Mucosa of descending colon (tissue), 3 donors: ENCODE results near the gene GATA6. TPM values are rescaled to one million over a fixed set of nuclear protein-coding genes. Genes with fewer than 3 reads are reported as not detected.

ENCODE experiments used
- ATAC-seq: fragments of 200-7000 bp; cut with Tn5 transposase; one replicate; pipeline ENCODE4 v1.9.1; 2020; ENCODE audit warnings: mild to moderate bottlenecking, moderate library complexity
- DNase-seq, 3 donors: peaks; one replicate each; pipeline ENCODE4 v3.0.0-alpha.2; 2020
- H3K36me3 ChIP-seq: fragments of 200-600 bp; one replicate; pipeline ENCODE4 v1.8.0; 2021; ENCODE audit warnings: low read depth, mild to moderate bottlenecking
- H3K4me1 ChIP-seq: fragments of 200-600 bp; one replicate; pipeline ENCODE4 v1.8.0; 2021; ENCODE audit warnings: low read depth, mild to moderate bottlenecking
- H3K4me3 ChIP-seq: fragments of 200-600 bp; one replicate; pipeline ENCODE4 v1.8.0; 2021; ENCODE audit warnings: mild to moderate bottlenecking
- H3K9me3 ChIP-seq: fragments of 200-600 bp; one replicate; pipeline ENCODE4 v1.8.0; 2021; ENCODE audit warnings: mild to moderate bottlenecking
- intact Hi-C, 2 donors: fragments of 100-400 bp; cut with DNase I in 1 of 2; cut with micrococcal nuclease in 1 of 2; formaldehyde crosslinking; loops; one replicate each; pipeline versions ENCODE4 v1.11.0 to v1.11.1; 2022; cut with DNase I, micrococcal nuclease
- total RNA-seq, 3 donors: library from RNA; stranded (reverse); fragmentation: NEBNext Ultra II Directional in 2 of 3; extraction: Animal tissue kit (Norgen Biotek cat#: 25700) in 2 of 3; gene quantifications; one replicate each; pipeline versions ENCODE4 v1.2.1 to v1.2.4, GENCODE V29; 2021 to 2023
- TF ChIP-seq, protein P1 (sequence below): fragments of 200-600 bp; IDR thresholded peaks from one replicate; pipeline ENCODE4 v1.8.0; 2022; ENCODE audit warnings: antibody characterized with exemption, mild to moderate bottlenecking
- donor health status: DM: no; HTN: no; CAD: no; lungs with moderate emphysema.
- donor health status: DM: no; HTN: no; CAD: no.
- donor health status: DM: no; HTN: yes; CAD: no.

The GATA6 gene
- total RNA-seq, 3 donors from 2014 or later: 21.9 to 58.8 (median 43.3) TPM

- TF ChIP-seq, protein P1, sequence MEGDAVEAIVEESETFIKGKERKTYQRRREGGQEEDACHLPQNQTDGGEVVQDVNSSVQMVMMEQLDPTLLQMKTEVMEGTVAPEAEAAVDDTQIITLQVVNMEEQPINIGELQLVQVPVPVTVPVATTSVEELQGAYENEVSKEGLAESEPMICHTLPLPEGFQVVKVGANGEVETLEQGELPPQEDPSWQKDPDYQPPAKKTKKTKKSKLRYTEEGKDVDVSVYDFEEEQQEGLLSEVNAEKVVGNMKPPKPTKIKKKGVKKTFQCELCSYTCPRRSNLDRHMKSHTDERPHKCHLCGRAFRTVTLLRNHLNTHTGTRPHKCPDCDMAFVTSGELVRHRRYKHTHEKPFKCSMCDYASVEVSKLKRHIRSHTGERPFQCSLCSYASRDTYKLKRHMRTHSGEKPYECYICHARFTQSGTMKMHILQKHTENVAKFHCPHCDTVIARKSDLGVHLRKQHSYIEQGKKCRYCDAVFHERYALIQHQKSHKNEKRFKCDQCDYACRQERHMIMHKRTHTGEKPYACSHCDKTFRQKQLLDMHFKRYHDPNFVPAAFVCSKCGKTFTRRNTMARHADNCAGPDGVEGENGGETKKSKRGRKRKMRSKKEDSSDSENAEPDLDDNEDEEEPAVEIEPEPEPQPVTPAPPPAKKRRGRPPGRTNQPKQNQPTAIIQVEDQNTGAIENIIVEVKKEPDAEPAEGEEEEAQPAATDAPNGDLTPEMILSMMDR: no peak
- Histone ChIP-seq H3K4me3 (peak overlapping the region; percentile 90), H3K9me3 (no peaks in the 10 kb centered on the region), H3K36me3 (no peaks in the 10 kb centered on the region), H3K4me1 (peaks cover 13% of the 10 kb centered on the region)
- no peak for ATAC-seq
- intact Hi-C loops: no loop called here
- no peak for DNase-seq
Measured at GRCh38 chr18:22171258-22172119, 2.1 kb downstream of the GATA6 start.

DNA sequence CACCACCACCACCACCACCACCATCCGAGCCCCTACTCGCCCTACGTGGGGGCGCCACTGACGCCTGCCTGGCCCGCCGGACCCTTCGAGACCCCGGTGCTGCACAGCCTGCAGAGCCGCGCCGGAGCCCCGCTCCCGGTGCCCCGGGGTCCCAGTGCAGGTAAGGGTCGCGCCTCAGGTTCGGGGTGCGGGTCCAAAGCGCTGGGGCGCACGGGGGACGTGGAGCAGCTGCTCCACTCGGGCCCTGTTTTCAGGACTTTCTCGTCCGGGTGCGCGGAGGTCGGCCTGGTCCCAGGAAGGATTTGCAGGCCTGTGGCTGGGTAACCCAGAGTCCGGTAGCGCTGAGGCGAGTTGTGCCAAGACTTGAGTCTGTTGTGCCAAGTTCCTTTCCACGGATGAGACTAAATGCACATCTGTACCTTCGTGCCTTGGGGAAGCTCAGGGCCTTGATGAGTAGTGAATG lies 2.8 kb downstream of the GATA6 start:
- H3K36me3 ChIP-seq: no peaks in the 10 kb centered on the region
- ATAC-seq (no peak), DNase-seq (no peak)
- peaks cover 13% of the 10 kb centered on the region for H3K4me1 ChIP-seq
- H3K9me3 ChIP-seq: no peaks in the 10 kb centered on the region
- H3K4me3 ChIP-seq: peak overlapping the region; percentile 90
- intact Hi-C loops: no loop called here
- TF ChIP-seq, protein P1: no peak

GRCh38 chr18:22172594-22173049 lies 3.2 kb downstream of the GATA6 start:
- Histone ChIP-seq H3K36me3 (no peaks in the 10 kb centered on the region), H3K4me1 (peaks cover 13% of the 10 kb centered on the region), H3K4me3 (peak overlapping the region; percentile 90), H3K9me3 (no peaks in the 10 kb centered on the region)
- no peak for ATAC-seq
- DNase-seq: no peak
- intact Hi-C loops: no loop called here
- TF ChIP-seq, protein P1: no peak

DNA sequence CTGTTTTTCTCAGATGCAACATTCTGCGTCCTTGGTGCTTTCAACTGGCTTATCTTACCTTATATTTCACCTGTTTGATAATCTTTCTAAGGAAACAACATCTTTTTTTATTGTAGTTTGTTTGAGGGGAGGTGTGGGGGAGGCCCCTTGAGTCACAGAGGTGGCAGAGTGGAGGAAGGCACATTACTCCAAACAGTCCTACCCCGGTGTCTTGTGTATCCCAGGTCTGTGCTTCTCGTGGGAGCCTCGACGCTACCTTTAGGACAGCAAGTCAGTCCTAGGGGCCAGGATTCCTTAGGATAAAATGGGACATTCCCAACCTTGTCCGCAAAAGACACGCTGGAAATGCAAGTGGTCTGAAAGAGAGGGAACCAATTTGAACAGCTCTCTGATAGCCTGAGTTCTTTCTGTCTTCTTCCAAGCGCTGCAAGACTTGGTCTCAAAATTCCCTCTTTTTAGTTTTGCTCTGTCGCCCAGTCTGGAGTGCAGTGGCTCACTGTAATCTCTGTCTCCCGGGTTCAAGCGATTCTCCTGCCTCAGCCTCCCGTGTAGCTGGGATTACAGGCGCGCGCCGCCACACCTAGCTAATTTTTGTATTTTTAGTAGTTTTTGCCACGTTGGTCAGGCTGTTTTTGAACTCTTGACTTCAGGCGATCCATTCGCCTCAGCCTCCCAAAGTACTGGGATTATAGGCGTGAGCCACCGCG lies 4.0 kb downstream of the GATA6 start:
- peaks cover 13% of the 10 kb centered on the region for H3K4me1 ChIP-seq
- TF ChIP-seq, protein P1: no peak
- intact Hi-C loops: no loop called here
- H3K4me3 ChIP-seq: no peak overlapping the region
- ATAC-seq (no peak), DNase-seq (no peak)
- no peaks in the 10 kb centered on the region for H3K9me3 ChIP-seq
- no peaks in the 10 kb centered on the region for H3K36me3 ChIP-seq

GRCh38 chr18:22173928-22174301 lies 4.5 kb downstream of the GATA6 start:
- H3K4me1 ChIP-seq: peaks cover 13% of the 10 kb centered on the region
- ATAC-seq: peak; percentile 2
- H3K9me3 ChIP-seq: no peaks in the 10 kb centered on the region
- TF ChIP-seq, protein P1: no peak
- DNase-seq: no peak
- no peak overlapping the region for H3K4me3 ChIP-seq
- H3K36me3 ChIP-seq: no peaks in the 10 kb centered on the region
- intact Hi-C loops: no loop called here
